Activated CD4-positive, alpha-beta T cell treated with anti-CD3 and anti-CD28 coated beads, Interleukin-2, amount 10 ng/mL, durations not matched to agents 24 days and 14 days (primary cell): ENCODE data around the gene CHAD. TPM values are rescaled to one million over a fixed set of nuclear protein-coding genes. Genes with fewer than 3 reads are reported as not detected.
"Not testable (repeated sequence)": the region's sequence is repeated elsewhere in the genome, so short reads cannot be mapped to it uniquely, and the experiment has no call there.

ENCODE experiments used
- DNase-seq: peaks from one replicate; pipeline ENCODE4 v3.0.0; 2022
- H3K27ac Mint-ChIP-seq: one replicate; pipeline ENCODE4 v1.8.0; 2022; ENCODE audit warnings: mild to moderate bottlenecking, mixed read lengths
- H3K27me3 Mint-ChIP-seq: one replicate; pipeline ENCODE4 v1.8.0; 2022; ENCODE audit warnings: mixed read lengths
- H3K36me3 Mint-ChIP-seq: one replicate; pipeline ENCODE4 v1.8.0; 2022; ENCODE audit warnings: low read depth, mild to moderate bottlenecking, mixed read lengths
- H3K4me1 Mint-ChIP-seq: one replicate; pipeline ENCODE4 v1.8.0; 2021; ENCODE audit warnings: mixed read lengths
- H3K4me3 Mint-ChIP-seq: one replicate; pipeline ENCODE4 v1.8.0; 2022; ENCODE audit warnings: mild to moderate bottlenecking, moderate library complexity, mixed read lengths
- H3K9me3 Mint-ChIP-seq: one replicate; pipeline ENCODE4 v1.8.0; 2021; ENCODE audit warnings: mixed read lengths
- intact Hi-C: fragments of 100-400 bp; cut with micrococcal nuclease; formaldehyde crosslinking; loops from one replicate; pipeline ENCODE4 v1.15.1; 2023
- total RNA-seq: library from RNA; stranded (reverse); gene quantifications from 2 replicates; pipeline ENCODE4 v1.2.3, GENCODE V29; 2022

Gene CHAD
- total RNA-seq, 1 donor from 2014 or later, result not detected

DNA sequence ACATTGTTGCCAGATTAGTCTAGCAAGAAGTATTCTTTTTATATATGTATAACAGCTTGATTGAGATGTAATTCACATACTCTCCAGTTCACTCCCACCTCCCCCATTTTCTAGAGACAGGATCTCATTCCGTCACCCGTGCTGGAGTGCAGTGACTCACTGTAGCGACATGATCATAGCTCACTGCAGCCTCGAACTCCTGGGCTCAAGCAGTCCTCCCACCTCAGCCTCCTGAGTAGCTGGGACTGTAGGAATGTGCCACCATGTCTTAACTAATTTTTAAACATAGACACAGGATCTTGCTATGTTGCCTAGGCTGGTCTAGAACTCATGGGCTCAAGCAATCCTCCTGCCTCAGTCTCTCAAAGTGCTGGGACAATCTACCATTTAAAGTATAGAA lies 6.7 kb upstream of the CHAD start:
- intact Hi-C loops, result loop anchor here (5.0 kb wide), 1 partner anchor 232 kb away; the partner anchor contains the start of gene ANKRD40
- Mint-ChIP-seq H3K36me3 (peaks cover 4% of the 10 kb centered on the region), H3K9me3 (no peaks in the 10 kb centered on the region), H3K27me3 (peaks cover 9% of the 10 kb centered on the region), H3K4me1 (peaks cover 14% of the 10 kb centered on the region), H3K4me3 (no peak overlapping the region), H3K27ac (no peak overlapping the region)
- no peak for DNase-seq

DNA sequence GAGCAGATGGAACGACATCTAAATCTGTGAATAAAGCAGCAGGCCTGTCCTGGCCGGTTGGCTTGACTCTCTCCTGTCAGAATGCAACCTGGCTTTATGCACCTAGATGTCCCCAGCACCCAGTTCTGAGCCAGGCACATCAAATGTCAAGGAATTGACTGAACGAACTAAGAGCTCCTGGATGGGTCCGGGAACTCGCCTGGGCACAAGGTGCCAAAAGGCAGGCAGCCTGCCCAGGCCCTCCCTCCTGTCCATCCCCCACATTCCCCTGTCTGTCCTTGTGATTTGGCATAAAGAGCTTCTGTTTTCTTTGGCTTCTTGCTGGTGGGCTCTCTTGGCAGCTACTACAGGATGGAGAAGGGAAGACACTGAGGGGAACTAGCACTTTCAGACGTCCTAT lies 5.8 kb upstream of the CHAD start:
- H3K27me3 Mint-ChIP-seq, result peaks cover 13% of the 10 kb centered on the region
- peaks cover 8% of the 10 kb centered on the region for H3K4me1 Mint-ChIP-seq
- no peaks in the 10 kb centered on the region for H3K9me3 Mint-ChIP-seq
- no peak overlapping the region for H3K4me3 Mint-ChIP-seq
- intact Hi-C loops, result no loop called here
- DNase-seq, result no peak
- peaks cover 3% of the 10 kb centered on the region for H3K36me3 Mint-ChIP-seq
- H3K27ac Mint-ChIP-seq, result no peak overlapping the region

DNA sequence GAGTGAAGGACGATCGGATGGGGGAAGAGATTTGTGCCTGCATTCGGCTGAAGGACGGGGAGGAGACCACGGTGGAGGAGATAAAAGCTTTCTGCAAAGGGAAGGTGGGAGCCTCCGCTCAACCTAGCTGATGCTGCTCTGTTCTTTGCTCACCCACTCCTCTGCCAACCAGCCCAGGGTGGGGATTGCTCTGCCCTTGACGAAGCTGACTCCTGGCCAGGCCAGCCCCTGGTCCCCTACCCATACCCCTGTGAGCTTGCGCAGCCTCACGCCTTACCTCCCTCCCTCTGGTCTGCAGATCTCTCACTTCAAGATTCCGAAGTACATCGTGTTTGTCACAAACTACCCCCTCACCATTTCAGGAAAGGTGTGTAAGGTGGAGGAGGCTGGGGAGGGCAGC lies 5.2 kb upstream of the CHAD start:
- Mint-ChIP-seq H3K27me3 (peaks cover 15% of the 10 kb centered on the region), H3K4me3 (no peak overlapping the region), H3K9me3 (no peaks in the 10 kb centered on the region), H3K4me1 (peaks cover 7% of the 10 kb centered on the region), H3K27ac (no peak overlapping the region), H3K36me3 (peaks cover 2% of the 10 kb centered on the region)
- intact Hi-C loops, result no loop called here
- DNase-seq, result no peak

DNA sequence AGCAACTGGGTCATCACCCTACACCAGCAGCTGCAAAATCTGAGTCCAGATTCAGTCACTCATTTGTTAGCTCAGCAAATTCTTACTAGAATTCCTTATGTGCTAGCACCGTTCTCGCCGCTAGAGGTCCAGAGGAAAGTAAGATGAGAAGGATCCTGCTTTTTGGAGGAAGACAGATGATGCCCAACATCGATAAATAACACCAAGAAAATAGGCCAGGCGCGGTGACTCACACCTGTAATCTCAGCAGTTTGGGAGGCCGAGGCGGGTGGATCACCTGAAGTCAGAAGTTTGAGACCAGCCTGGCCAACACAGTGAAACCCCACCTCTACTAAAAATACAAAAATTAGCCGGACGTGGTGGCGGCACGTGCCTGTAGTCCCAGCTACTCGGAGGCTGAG lies 4.1 kb upstream of the CHAD start:
- H3K27ac Mint-ChIP-seq, H3K4me1 Mint-ChIP-seq, H3K4me3 Mint-ChIP-seq, H3K9me3 Mint-ChIP-seq, intact Hi-C loops, DNase-seq, H3K36me3 Mint-ChIP-seq: not testable (repeated sequence)
- H3K27me3 Mint-ChIP-seq, result peaks cover 22% of the 10 kb centered on the region

DNA sequence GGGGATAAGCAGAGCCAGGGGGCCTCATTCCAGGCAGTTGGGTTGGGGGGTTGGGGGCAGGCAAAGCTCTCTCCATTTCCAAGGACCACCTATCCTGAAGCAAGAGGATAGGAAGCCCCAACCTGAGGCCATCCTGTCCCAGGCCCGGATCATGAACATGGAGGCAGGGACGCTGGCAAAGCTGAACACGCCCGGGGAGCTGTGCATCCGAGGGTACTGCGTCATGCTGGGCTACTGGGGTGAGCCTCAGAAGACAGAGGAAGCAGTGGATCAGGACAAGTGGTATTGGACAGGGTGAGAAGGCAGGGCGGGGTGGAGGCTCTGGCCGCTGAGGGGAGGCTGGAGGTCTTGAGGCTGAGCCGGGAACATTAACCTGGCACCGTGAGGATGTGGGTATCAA lies 3.6 kb upstream of the CHAD start:
- DNase-seq, result no peak
- no peaks in the 10 kb centered on the region for H3K9me3 Mint-ChIP-seq
- no peak overlapping the region for H3K27ac Mint-ChIP-seq
- intact Hi-C loops, result no loop called here
- no peak overlapping the region for H3K4me3 Mint-ChIP-seq
- H3K4me1 Mint-ChIP-seq, result peaks cover 3% of the 10 kb centered on the region
- peaks cover 26% of the 10 kb centered on the region for H3K27me3 Mint-ChIP-seq
- peaks cover 2% of the 10 kb centered on the region for H3K36me3 Mint-ChIP-seq

DNA sequence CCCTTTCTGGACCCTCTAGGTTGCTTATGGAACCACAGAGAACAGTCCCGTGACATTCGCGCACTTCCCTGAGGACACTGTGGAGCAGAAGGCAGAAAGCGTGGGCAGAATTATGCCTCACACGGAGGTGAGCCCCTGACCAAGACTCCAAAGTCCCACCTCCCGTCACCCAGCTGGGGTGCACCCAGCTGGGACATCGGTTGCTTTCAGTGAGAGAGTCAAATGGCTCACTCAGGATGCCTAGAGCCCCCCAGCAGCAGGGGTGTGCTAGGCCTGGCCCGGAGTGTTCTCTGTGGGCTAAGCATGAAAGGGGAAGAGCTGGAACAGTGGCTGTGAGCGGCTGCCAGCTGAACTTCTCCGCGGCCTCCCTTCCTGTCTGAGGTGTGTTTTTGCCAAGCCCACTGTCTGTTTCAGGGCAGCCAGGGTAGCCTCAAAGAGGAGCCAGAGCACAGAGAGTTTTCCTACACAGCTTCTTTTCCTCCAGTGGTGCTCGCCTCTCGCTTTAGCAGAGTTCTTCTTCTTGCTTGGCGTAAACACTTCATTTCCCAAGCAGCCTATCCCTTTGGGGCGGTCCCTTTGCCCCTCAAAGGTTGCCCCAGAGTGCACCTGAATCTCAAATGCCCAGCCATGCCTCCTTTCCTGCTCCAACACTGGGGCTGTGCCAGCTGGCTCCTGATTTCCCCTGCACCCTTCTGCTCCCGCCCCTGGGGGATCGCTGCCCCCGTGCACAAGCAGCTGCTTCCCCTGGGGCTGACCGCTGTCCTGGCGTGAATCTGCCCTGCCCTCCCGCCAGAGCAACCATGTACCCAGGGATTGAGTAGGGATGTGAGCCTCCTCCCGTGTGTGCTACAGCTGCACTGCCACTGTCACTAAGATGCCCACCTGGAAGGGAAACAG lies 2.6 kb upstream of the CHAD start:
- Mint-ChIP-seq H3K27ac (no peak overlapping the region), H3K27me3 (peaks cover 23% of the 10 kb centered on the region), H3K4me3 (no peak overlapping the region), H3K4me1 (peaks cover 3% of the 10 kb centered on the region), H3K9me3 (no peaks in the 10 kb centered on the region), H3K36me3 (peaks cover 2% of the 10 kb centered on the region)
- intact Hi-C loops, result no loop called here
- no peak for DNase-seq

DNA sequence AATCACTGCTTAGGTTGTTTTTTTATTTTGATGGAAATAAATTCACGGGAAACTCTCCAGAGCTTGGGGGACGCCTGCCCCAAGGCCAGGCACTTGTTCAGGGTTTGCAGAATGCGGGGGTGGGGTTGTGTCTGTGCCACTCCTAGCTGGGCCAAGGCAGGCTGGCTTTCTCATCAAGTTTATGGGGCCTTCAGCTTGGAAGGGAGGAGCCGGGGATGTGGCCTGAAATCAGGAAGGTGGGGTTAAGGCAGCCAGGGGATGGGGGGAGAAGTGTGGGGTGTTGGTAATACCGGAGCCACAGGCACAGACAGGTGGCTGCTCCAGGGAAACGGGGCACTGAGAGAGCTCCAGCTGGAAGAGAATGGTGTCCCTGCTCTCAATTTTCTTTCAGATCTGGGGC lies 1.7 kb upstream of the CHAD start:
- H3K27me3 Mint-ChIP-seq, result peaks cover 22% of the 10 kb centered on the region
- DNase-seq, result no peak
- intact Hi-C loops, result no loop called here
- H3K27ac Mint-ChIP-seq, result no peak overlapping the region
- peaks cover 3% of the 10 kb centered on the region for H3K4me1 Mint-ChIP-seq
- no peaks in the 10 kb centered on the region for H3K9me3 Mint-ChIP-seq
- H3K36me3 Mint-ChIP-seq, result peaks cover 2% of the 10 kb centered on the region
- no peak overlapping the region for H3K4me3 Mint-ChIP-seq

DNA sequence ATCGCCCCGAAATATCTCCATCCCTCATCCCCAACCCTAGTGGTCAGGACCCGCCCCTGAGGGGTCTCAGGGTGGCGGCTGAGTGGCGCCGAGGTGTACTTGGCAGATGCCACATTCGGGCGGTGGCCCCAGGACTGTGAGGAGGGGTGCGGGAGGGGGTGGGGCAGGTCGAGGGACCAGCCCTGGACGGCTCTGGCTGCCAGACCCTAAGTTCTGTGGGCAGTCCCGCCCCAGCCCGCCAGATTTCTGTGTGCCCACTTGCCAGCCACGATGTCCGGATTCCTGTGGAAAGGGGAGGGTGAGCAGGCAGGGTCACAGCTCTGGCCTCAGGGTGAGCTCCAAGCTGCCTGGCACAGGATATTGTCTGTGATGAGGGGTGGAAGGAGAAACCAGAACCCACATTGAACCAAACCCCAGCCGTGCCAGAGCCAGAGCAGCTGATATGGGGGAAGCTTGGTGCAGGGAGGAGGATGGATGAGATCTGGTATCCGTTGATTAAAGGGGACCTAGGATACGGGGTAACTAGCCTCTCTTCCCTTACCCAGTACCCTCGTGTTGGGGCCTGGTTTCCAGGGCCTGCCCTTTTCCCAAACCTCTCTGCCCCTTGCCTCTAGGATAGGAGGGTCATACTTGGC lies 1.1 kb upstream of the CHAD start:
- H3K27ac Mint-ChIP-seq, result no peak overlapping the region
- H3K9me3 Mint-ChIP-seq, result no peaks in the 10 kb centered on the region
- H3K36me3 Mint-ChIP-seq, result peaks cover 2% of the 10 kb centered on the region
- DNase-seq, result no peak
- H3K27me3 Mint-ChIP-seq, result peaks cover 22% of the 10 kb centered on the region
- H3K4me1 Mint-ChIP-seq, result peaks cover 3% of the 10 kb centered on the region
- intact Hi-C loops, result no loop called here
- H3K4me3 Mint-ChIP-seq, result no peak overlapping the region

DNA sequence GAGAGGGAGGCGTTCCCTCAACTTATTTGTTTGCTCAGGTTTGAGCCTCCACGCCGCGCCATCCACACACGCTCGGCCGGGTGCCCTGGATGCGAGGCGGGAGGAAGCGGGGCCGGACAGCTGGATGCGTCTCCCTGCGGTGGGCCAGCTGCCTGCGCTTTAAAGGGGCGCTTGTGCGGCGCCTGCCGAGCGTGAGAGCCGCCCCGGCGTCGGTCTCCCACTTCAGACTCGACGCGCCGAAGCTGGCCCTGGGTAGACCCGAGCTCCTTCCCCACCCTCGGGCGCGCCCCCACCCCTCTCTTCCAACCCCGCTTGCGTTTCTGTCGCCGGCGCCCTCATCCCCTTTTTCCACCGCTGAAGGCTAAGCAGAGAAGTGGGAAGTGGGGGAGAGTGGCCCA lies 527 bp upstream of the CHAD start:
- Mint-ChIP-seq H3K9me3 (no peaks in the 10 kb centered on the region), H3K36me3 (peaks cover 2% of the 10 kb centered on the region), H3K4me3 (no peak overlapping the region), H3K27me3 (peaks cover 22% of the 10 kb centered on the region), H3K27ac (no peak overlapping the region), H3K4me1 (peaks cover 3% of the 10 kb centered on the region)
- intact Hi-C loops, result no loop called here
- no peak for DNase-seq

DNA sequence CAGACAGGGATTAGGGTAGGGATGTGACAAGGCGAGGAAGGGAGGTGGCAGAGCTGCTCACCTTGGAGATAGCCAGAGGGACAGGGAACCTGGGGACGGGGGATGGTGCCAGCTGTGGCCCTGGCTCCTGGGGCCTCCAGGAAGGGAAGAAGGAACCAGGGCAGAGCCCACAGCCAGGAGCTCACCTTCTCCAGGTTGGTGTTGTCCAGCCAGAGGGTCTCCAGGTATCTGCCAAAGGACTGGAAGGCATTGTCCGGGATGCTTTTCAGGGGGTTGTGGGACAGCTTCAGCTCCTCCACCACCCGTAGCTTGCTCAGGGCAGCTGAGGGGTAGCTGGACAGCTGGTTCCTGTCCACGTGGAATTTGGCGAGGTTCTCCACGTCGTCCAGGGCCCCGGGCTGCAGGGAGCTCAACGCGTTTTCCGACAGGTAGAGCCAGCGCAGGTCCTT lies 801 bp downstream of the CHAD start:
- no peak overlapping the region for H3K4me3 Mint-ChIP-seq
- H3K4me1 Mint-ChIP-seq, result peaks cover 3% of the 10 kb centered on the region
- peaks cover 22% of the 10 kb centered on the region for H3K27me3 Mint-ChIP-seq
- H3K36me3 Mint-ChIP-seq, result no peaks in the 10 kb centered on the region
- intact Hi-C loops, result no loop called here
- no peak overlapping the region for H3K27ac Mint-ChIP-seq
- DNase-seq, result no peak
- no peaks in the 10 kb centered on the region for H3K9me3 Mint-ChIP-seq

DNA sequence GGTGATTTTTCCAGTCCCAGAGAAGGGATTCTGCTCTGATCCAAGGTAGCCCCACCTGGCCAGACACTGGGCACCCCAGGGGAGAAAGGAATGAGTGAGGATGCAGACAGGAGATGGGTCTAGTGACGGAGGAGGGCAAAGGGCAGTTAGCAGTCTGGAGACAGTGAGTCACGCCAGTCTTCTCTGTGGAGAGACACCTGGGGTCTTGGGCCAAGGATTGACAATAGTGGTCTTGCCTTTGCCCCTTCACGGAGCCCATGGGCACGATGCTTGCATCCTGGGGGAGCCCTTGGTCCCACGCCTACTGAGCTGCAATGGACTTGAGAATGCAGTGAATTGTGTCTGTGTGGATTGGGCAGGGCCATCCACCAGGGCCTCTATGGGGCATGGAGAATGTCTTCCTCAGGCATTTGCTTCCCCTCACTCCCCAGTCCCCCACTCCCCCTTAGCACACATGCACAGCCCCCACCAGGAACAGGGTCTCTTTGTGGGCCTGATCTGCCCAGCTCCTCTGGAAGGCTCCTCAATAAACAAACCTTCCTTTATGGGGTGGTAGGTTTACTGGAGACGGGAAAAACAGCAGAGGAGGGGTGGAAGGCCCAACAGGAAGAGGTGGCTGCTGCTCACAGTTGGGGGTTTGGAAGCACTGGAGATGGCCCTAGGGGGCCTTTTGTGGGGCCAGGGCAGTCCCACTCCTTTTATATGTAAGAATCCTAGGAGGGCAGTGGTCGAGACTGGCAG lies 1.4 kb downstream of the CHAD start:
- intact Hi-C loops, result no loop called here
- H3K27me3 Mint-ChIP-seq, result peaks cover 22% of the 10 kb centered on the region
- no peak overlapping the region for H3K4me3 Mint-ChIP-seq
- DNase-seq, result no peak
- no peaks in the 10 kb centered on the region for H3K36me3 Mint-ChIP-seq
- no peaks in the 10 kb centered on the region for H3K9me3 Mint-ChIP-seq
- H3K4me1 Mint-ChIP-seq, result peaks cover 3% of the 10 kb centered on the region
- no peak overlapping the region for H3K27ac Mint-ChIP-seq

DNA sequence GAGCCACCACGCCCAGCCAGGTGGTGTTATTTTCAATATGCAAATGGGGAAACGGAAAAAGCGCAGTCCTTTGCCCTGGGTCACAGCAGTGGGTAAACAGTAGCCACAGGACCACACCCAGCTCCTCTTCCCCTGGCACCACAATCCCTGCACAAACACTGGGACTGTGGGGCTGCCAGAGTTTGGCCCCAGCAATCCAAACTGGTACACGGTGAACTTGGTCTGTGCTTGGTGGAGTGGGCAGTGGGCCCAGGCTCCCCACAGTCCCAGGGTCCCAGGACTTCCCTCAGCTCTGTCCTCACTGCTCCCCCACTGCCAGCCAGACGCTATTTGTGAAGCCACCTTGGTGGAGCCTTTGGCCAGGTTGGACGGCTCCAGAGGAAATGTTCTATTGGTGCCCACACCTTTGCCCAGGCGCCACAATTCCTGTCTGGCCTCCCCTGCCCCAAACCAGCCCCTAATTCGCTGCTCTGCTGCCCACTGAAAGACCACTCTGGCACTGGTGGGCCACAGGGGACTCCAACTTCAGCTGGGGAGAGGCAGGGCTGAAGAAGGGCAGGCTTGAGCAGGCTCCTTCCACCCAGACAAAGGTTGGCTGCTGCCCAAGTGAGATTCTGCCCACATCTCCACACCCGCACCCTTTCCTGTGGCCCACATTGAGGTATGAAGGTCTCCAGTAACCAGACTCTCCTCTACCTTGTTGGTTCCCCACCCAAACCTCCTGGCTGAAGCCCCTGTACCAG lies 2.1 kb downstream of the CHAD start:
- peaks cover 3% of the 10 kb centered on the region for H3K4me1 Mint-ChIP-seq
- H3K36me3 Mint-ChIP-seq, result no peaks in the 10 kb centered on the region
- intact Hi-C loops, result no loop called here
- H3K27ac Mint-ChIP-seq, result no peak overlapping the region
- H3K27me3 Mint-ChIP-seq, result peaks cover 22% of the 10 kb centered on the region
- no peaks in the 10 kb centered on the region for H3K9me3 Mint-ChIP-seq
- H3K4me3 Mint-ChIP-seq, result no peak overlapping the region
- no peak for DNase-seq

DNA sequence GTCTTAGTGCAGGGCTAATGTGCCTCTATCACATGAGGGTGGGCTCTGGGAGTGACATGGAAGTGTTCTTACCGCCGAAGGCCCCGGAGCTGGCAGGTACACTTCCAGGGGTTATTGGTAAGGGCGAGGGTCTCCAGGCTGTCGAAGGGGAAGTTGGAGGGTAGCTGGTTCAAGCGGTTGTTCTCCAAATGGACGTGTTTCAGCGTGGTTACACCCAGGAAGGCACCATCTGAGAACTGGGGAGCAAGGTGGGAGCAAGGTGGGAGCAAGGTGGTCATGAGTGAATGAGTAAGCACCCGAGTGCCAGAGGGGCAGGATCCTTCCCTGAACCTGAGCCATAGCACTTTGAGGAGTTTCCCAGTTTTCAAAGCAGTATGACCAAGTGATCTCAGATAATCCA lies 3.0 kb downstream of the CHAD start:
- Mint-ChIP-seq H3K27me3 (peaks cover 19% of the 10 kb centered on the region), H3K4me3 (no peak overlapping the region), H3K27ac (no peak overlapping the region), H3K4me1 (peaks cover 2% of the 10 kb centered on the region), H3K36me3 (no peaks in the 10 kb centered on the region), H3K9me3 (no peaks in the 10 kb centered on the region)
- no peak for DNase-seq
- intact Hi-C loops, result no loop called here
